Measurements from ENCODE around the gene AHDC1.
"Not testable (repeated sequence)": the region's sequence is repeated elsewhere in the genome, so short reads cannot be mapped to it uniquely, and the experiment has no call there.

AHDC1 gene

DNA sequence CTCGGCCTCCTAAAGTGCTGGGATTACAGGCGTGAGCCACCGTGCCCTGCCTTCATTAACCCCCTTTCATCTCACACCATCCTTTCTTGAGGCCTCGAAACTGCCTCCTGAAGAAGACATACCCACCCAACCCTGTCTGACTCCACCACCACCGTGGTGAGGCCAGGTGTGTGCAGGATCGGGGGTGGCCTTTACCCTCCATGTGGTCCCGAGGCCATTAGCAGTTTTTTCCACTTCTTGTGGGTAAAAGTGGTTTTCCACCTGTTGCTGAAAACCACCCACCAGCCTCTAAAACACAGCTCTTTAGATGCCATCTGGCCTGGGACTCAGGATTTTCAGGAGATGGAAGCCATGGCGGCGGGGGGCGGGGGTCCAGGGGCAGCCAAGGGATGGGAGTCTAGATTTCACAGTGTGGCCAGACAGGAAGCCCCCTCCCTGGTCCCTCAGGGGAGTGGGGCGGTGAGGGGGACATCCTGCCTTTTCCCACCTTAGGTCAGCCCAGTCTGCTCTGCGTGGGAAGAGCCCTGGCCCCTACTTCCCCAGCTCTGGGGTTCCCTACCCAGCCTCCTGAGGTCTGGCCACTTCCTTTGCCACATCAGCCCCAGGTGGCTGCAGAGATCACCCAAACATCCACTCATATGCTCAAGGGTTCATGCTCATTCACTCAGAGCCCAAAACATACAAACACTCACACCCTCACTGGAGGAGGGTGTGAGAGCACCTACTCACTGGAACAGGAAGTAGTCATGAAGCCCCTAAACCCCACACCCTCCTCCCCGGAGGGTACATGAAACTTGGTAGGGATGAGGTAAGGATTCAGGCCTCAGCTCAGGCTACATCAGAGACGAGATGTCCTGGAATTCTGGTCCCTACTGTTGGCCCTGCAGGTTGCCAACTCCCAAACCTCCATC, 28.7 kb upstream of the AHDC1 start:
- DNase-seq: peak; percentile 80

GRCh38 chr1:27630859-27631491, 27.0 kb upstream of the AHDC1 start:
- peak; percentile 95 for DNase-seq

- no peak for DNase-seq
These were observed 24.8 kb upstream of the AHDC1 start for GRCh38 chr1:27628712-27629111.

GRCh38 chr1:27627733-27628132, 23.8 kb upstream of the AHDC1 start:
- not testable (repeated sequence) for DNase-seq

DNA sequence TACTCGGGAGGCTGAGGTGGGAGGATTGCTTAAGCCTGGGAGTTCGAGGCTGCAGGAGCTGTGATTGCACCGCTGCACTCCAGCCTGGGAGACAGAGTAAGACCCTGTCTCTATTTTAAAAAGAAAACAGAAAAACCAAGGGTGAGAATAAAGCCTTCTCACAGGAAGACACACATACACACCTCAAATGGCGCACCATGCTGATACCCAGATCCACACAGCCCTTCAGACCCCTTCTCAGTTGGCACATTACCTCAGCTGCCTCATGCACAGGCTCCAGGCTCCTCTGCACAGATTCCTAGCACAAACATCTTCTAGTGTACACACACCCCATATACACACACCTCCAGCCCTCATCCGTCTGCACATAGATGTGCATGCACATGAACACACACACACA, 23.1 kb upstream of the AHDC1 start:
- DNase-seq: no peak

GRCh38 chr1:27626031-27626935, 22.3 kb upstream of the AHDC1 start:
- peak; percentile 99 for DNase-seq

- no peak for DNase-seq
These were observed 20.7 kb upstream of the AHDC1 start for GRCh38 chr1:27624467-27625178.

DNA sequence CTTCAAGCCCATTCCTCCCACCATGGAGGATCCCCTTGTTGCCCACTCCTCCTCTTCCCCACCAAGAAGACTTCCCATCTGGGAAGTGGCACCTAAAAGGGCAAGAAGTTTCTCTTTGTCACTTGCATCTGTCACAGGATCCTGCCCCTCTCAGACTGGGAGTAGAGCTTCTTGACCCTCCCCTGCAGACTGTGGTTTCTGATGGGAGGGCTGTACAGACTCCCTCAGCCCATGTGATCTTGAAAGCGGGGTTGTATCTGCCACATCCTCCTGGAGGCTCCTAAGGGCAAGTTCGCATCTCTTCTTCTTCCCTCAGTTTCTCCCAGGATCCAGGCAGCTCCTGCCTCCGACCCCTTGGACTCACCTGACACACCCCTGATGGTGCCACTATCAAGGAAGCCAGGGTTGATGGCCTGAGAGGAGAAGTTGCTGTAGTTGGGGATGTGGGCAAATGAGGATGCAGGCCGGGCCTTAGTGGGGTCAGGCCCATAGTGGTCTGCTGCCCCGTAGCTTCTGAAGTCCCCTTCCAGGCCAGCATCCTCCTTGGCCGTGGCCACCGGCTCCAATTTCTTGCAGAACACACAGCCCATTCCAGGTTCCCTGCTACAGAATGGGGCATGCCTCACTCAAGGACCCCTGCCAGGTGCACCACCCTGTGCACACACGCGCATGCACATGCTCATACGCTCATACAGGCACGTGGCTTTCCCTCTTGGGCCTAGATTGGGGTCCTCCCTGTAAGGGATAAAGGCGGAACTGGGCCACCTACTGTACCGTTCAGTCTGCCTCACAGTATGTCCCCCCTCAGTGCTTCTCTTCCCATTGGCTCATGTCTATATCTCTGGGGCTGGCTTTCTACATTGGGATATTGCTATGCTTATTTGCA, 19.6 kb upstream of the AHDC1 start:
- DNase-seq: peak; percentile 56

DNA sequence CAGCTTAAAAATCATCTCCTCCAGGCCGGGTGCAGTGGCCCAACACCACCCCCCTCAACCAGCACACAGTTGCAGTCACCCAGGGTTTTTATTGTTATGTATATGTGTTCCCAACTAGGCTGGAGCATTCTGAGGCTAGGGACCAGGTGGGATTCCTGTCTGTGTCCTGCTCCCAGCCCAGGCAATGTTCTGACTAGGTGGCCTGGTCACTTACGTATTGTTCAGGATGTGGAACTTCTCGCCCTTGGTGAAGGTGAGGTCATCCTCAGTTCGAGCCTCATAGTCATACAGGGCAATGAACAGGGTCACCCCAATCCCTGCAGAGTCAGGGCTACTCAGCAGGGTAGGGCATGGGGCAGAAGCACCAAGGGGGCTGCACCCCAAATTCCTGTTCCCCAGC, 18.9 kb upstream of the AHDC1 start:
- peak; percentile 68 for DNase-seq

- DNase-seq: peak; percentile 76
These were observed 17.3 kb upstream of the AHDC1 start for GRCh38 chr1:27621051-27621920.

- DNase-seq: not testable (repeated sequence)
These were observed 16.0 kb upstream of the AHDC1 start for GRCh38 chr1:27619782-27620438.

DNA sequence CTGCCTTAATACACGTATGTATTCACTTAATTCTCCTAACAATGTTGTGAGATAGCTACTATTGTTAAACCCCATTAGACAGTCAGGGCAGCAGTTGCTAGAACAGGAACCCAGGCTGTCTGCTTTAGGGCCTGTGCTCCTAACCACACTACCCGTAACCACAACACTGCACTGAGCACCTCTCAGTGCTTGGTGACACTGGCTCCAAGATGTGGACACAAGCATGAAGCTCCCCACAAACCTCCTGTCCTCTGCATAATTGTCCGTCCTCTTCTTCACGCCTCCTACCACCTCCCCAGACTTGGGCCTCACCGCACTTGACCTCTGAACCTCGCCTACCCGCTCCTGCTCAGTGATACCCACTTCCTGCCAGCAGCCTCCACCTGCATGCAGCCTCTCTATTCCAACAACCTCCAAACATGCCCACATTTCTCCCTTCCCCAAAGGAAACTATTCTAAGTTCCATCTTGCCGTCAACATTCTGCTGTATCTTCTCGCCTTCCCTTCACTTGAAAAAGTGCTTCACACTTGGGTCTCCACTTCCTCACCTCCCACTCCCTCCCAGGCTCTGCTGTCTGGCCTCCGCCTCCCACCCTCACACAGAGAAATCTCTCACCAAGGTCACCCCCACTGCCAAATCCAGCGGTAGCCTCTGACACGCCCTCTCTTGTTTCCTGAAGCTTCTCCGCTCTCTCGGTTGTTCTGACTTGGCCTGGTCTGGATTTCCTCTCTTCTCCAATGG, 14.6 kb upstream of the AHDC1 start:
- peak; percentile 54 for DNase-seq

- DNase-seq: no peak
These were observed 13.5 kb upstream of the AHDC1 start for GRCh38 chr1:27617420-27617819.

GRCh38 chr1:27616441-27616840, 12.5 kb upstream of the AHDC1 start:
- no peak for DNase-seq

DNA sequence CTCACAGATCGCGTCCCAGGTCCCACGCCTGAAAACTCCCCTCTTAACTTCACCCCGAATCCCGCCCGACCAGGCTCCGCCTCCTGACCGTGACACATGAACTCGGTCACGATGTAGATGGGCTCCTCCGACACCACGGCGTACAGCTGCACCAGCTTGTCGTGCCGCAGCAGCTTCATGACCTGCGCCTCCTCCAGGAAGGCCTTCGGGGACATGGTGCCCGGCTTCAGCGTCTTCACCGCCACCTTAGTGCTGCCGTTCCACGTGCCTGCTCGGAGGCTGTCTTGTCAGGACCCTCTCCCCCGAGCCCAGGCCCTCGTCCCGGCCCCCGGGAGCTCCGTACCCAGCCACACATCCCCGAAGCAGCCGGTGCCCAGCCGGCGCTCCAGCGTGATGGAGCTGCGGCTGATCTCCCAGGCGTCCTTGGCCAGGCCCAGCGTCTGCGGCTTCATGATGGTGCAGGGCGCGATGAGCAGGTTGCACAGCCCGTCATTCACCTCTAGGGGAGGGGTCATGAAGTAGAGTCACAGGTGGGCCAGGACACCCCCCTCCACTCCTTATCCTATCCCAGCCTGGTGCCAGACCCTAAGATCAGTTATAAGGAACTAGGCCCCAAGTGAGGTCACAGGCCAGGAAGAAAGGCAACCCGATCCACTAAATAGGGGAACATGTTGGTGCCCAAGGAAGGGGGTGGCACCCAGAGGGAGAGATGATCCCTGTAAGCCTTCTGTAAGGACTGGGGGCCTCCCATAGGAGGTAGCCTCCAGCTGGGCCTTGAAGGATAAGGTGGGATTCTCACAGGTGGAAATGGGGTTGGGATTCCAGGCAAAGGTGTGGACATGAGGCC, 11.6 kb upstream of the AHDC1 start:
- DNase-seq: no peak

DNA sequence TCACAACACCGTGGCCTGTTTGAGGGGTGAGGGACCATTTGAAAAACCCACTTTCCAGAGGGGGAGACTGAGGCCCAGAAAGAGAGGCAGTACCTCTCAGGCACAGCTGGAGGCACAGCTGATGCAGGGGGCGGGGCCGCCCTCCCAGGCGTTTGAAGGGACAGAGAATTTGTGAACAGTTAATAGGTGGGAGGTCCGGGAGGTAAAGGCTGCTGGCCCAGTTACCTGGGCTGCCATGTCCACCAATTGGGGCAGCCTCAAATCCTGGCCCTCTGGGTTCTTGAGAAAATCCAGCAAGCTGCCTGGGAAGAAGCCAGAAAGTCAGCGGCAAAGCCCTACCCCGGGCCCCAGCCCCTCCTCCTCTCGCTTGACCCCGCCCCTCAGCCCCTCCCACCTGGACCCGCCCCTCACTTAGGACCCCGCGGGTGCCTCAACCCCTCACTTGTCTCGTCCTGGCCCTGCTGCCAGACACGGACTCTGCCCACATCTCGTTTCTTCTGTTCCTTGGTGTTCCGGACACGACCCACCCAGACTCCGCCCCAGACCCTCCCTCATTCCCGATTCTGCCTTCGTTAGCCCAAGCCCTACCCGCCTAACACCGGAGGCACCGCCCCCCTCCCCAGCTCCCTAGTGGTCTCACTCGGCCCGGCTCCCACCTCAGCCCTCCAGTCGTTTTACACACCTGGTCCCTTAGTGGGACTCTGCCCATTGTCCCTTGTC, 10.8 kb upstream of the AHDC1 start:
- no peak for DNase-seq

DNA sequence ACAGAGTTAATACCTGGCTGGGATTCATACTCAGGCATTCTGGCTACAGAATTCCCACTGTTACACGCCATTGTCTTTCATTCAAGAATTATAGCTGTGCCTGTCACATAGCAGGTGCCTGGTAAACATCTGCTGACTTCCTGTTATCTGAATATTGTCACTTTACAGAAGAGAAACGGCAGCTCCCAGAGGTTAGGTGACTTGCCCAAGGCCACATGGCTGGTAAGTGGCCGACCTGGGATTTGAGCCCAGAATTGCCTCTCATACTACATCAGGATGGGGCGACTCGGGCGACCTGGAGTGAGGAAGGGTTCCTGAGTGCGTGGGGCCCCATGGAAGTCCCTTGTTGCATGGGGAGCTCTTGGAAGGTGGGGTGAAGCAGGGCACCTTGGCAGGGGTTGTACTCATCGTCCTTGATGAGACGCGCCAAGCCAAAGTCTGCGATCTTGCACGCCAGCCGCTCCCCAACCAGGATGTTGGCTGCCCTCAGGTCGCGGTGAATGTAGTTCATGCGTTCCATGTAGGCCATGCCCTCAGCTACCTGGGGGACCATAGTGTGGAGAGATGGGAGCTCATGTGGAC, 10.2 kb upstream of the AHDC1 start:
- DNase-seq: no peak

Data from inflammatory macrophage treated with lipopolysaccharide for 4 hours (primary cell).